Large intestine (tissue), 3 donors: ENCODE results near the gene COX6B2. TPM values are rescaled to one million over a fixed set of nuclear protein-coding genes. Genes with fewer than 3 reads are reported as not detected.

ENCODE experiments used
- DNase-seq, 2 donors: peaks; one replicate each; pipeline versions ENCODE4 v3.0.0 to v3.0.0-alpha.2; 2013
- H3K27ac ChIP-seq: one replicate; pipeline ENCODE4 v1.5.1; 2013; ENCODE audit warnings: low read length
- H3K27me3 ChIP-seq: 2 replicates; pipeline ENCODE4 v1.6.1; 2013; ENCODE audit warnings: low read length; ENCODE audit not compliant: control insufficient read depth, insufficient read depth
- H3K36me3 ChIP-seq: 2 replicates; pipeline ENCODE4 v1.6.1; 2013; ENCODE audit warnings: low read length; ENCODE audit not compliant: control insufficient read depth, insufficient read depth
- H3K4me1 ChIP-seq: one replicate; pipeline ENCODE4 v1.6.1; 2013; ENCODE audit warnings: low read length; ENCODE audit not compliant: control insufficient read depth, insufficient read depth
- H3K4me3 ChIP-seq: one replicate; pipeline ENCODE4 v1.5.1; 2013; ENCODE audit warnings: low read length
- H3K9me3 ChIP-seq: one replicate; pipeline ENCODE4 v1.6.1; 2013; ENCODE audit warnings: mild to moderate bottlenecking, low read depth, low read length, moderate library complexity; ENCODE audit not compliant: control insufficient read depth
- WGBS: methylation state at CpG from one replicate; pipeline ENCODE4 v1.1.5; 2013; ENCODE audit warnings: low lambda C conversion rate; ENCODE audit not compliant: insufficient coverage; 5-methylcytosine and 5-hydroxymethylcytosine counted together
- polyA plus RNA-seq: library from polyadenylated mRNA; unstranded; fragments of 120-200 nt; gene quantifications from one replicate; pipeline ENCODE4 v1.2.1, GENCODE V29; 2013

COX6B2 gene
- polyA plus RNA-seq, 1 donor: 1.3 TPM

DNA sequence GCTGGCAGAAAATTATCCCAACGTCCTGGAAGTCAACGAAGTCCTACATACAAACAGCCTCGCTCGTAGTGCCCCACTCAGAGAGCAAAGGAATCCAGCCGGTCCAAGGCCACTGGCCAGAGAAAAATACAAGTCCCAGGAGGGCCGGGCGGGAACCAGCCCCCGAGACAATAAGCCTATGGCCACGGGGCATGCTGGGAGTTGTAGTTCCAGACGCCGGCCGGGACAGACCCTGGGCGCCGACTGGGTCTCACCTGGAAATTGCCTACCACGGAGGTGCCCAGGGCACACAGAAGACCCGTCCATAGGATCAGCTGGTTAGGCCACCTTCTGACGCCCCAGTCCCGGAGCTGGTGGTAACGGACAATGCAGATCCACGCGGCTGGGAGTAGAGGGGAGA lies 34.7 kb downstream of the COX6B2 start:
- DNase-seq: peak; percentile 36 to 43
- peaks cover 19% of the 10 kb centered on the region for H3K36me3 ChIP-seq
- H3K4me1 ChIP-seq: peaks cover 31% of the 10 kb centered on the region
- peak overlapping the region; percentile 54 for H3K4me3 ChIP-seq
- H3K27me3 ChIP-seq: no peaks in the 10 kb centered on the region
- WGBS: no CpG with 5 or more reads among the region's 21 CpGs
- H3K27ac ChIP-seq: no peak overlapping the region
- H3K9me3 ChIP-seq: peaks cover 9% of the 10 kb centered on the region

GRCh38 chr19:55316646-55317045 lies 37.9 kb downstream of the COX6B2 start:
- H3K27ac ChIP-seq: no peak overlapping the region
- no peak overlapping the region for H3K4me3 ChIP-seq
- peaks cover 33% of the 10 kb centered on the region for H3K36me3 ChIP-seq
- WGBS: no CpG with 5 or more reads among the region's 8 CpGs
- peaks cover 7% of the 10 kb centered on the region for H3K9me3 ChIP-seq
- peaks cover 17% of the 10 kb centered on the region for H3K4me1 ChIP-seq
- DNase-seq: no peak
- H3K27me3 ChIP-seq: no peaks in the 10 kb centered on the region

GRCh38 chr19:55315956-55316525 lies 38.5 kb downstream of the COX6B2 start:
- 75% methylated on average over 4 of the region's 13 CpGs for WGBS
- no peak overlapping the region for H3K27ac ChIP-seq
- H3K4me1 ChIP-seq: peaks cover 14% of the 10 kb centered on the region
- no peak for DNase-seq
- no peaks in the 10 kb centered on the region for H3K27me3 ChIP-seq
- H3K9me3 ChIP-seq: peaks cover 7% of the 10 kb centered on the region
- H3K36me3 ChIP-seq: peaks cover 33% of the 10 kb centered on the region
- H3K4me3 ChIP-seq: no peak overlapping the region

GRCh38 chr19:55314396-55314795 lies 40.1 kb downstream of the COX6B2 start:
- peaks cover 7% of the 10 kb centered on the region for H3K9me3 ChIP-seq
- DNase-seq: no peak
- H3K27me3 ChIP-seq: no peaks in the 10 kb centered on the region
- H3K4me3 ChIP-seq: no peak overlapping the region
- H3K36me3 ChIP-seq: peaks cover 35% of the 10 kb centered on the region
- H3K27ac ChIP-seq: no peak overlapping the region
- 100% methylated on average over 1 of the region's 8 CpGs for WGBS
- H3K4me1 ChIP-seq: peaks cover 1% of the 10 kb centered on the region

DNA sequence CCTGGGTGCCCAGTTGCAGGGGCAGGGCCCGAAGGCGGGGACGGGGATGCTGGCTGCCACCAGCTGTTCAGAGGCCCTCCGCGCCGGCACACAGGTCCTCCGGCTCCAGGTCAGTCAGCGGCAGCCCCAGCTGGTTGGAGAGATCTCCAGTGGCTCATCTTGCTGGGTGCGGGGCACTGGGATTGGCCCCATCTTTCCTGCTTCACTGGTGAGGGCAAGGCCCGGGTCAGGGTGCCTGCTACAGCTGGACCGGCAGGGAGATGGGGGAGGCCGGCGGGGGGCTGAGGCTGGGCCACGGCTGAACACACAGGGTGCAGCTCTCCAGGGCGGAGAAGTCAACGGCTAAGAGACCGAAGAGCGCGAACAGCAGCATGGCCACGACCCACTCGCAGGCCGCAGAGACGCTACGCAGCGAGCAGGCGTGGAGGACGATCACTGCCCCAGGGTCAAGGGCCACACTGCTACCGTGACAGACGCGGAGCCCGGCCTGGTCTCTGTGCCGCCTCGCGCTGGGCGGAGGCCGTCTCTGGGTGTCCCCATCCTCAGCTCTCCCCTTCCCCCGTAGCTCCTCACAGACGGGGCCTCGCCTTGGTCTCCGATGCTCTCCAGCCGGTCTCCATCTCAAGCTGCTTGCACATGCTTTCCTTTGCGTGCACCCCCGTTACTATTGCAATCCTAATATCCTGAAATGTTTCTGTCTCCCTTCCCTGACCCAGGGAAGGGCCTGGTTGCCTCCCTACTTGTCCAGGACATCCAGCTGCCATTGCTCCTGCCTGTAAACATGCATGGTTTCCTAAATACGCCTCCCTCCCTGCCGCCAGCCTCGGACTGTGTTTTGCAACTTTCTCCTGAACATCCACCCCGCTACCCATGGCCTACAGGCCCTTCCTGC lies 41.7 kb downstream of the COX6B2 start:
- no peak for DNase-seq
- peaks cover 32% of the 10 kb centered on the region for H3K36me3 ChIP-seq
- no peak overlapping the region for H3K4me3 ChIP-seq
- no peaks in the 10 kb centered on the region for H3K27me3 ChIP-seq
- no peaks in the 10 kb centered on the region for H3K4me1 ChIP-seq
- H3K27ac ChIP-seq: no peak overlapping the region
- no CpG with 5 or more reads among the region's 47 CpGs for WGBS
- H3K9me3 ChIP-seq: peaks cover 7% of the 10 kb centered on the region

GRCh38 chr19:55311797-55312196 lies 42.7 kb downstream of the COX6B2 start:
- no CpG with 5 or more reads among the region's 18 CpGs for WGBS
- no peaks in the 10 kb centered on the region for H3K27me3 ChIP-seq

GRCh38 chr19:55311397-55311796 lies 43.1 kb downstream of the COX6B2 start:
- no peak overlapping the region for H3K27ac ChIP-seq
- H3K4me1 ChIP-seq: no peaks in the 10 kb centered on the region
- no peak overlapping the region for H3K4me3 ChIP-seq
- H3K9me3 ChIP-seq: peaks cover 3% of the 10 kb centered on the region
- no peak for DNase-seq
- H3K27me3 ChIP-seq: no peaks in the 10 kb centered on the region
- H3K36me3 ChIP-seq: peaks cover 32% of the 10 kb centered on the region
- 100% methylated on average over 1 of the region's 9 CpGs for whole genome bisulfite sequencing

More at GRCh38 chr19:55311797-55312196, 42.7 kb downstream of the COX6B2 start:
- Histone ChIP-seq H3K4me1 (no peaks in the 10 kb centered on the region), H3K27ac (no peak overlapping the region), H3K9me3 (peaks cover 7% of the 10 kb centered on the region), H3K4me3 (no peak overlapping the region), H3K36me3 (peaks cover 32% of the 10 kb centered on the region)
- DNase-seq: no peak

- Histone ChIP-seq H3K4me3 (no peak overlapping the region), H3K9me3 (peaks cover 2% of the 10 kb centered on the region), H3K4me1 (no peaks in the 10 kb centered on the region), H3K27me3 (no peaks in the 10 kb centered on the region), H3K27ac (no peak overlapping the region), H3K36me3 (peaks cover 24% of the 10 kb centered on the region)
- no CpG with 5 or more reads among the region's 7 CpGs for WGBS
- DNase-seq: no peak
These were observed 44.0 kb downstream of the COX6B2 start for GRCh38 chr19:55310498-55310897.

GRCh38 chr19:55309448-55309847 lies 45.1 kb downstream of the COX6B2 start:
- Histone ChIP-seq H3K4me3 (no peak overlapping the region), H3K27ac (no peak overlapping the region), H3K9me3 (peaks cover 2% of the 10 kb centered on the region), H3K4me1 (no peaks in the 10 kb centered on the region), H3K27me3 (no peaks in the 10 kb centered on the region), H3K36me3 (peaks cover 20% of the 10 kb centered on the region)
- no CpG with 5 or more reads among the region's 5 CpGs for WGBS
- DNase-seq: no peak

GRCh38 chr19:55308281-55308680 lies 46.2 kb downstream of the COX6B2 start:
- no peaks in the 10 kb centered on the region for H3K27me3 ChIP-seq
- no peak overlapping the region for H3K4me3 ChIP-seq
- no CpG with 5 or more reads among the region's 11 CpGs for WGBS
- no peak for DNase-seq
- peaks cover 15% of the 10 kb centered on the region for H3K36me3 ChIP-seq
- H3K4me1 ChIP-seq: no peaks in the 10 kb centered on the region
- no peak overlapping the region for H3K27ac ChIP-seq
- peaks cover 2% of the 10 kb centered on the region for H3K9me3 ChIP-seq
